Gastroesophageal sphincter (tissue), 3 donors: ENCODE results near the gene CATSPER4.

ENCODE experiments used
- CTCF ChIP-seq, 4 experiments: fragments of 200-600 bp in 2 of 4; fragments of 450-650 bp in 2 of 4; sonication (generic) in 1 of 4; IDR thresholded peaks; one replicate each; pipeline ENCODE4 v1.5.1; 2017 to 2019; ENCODE audit warnings: antibody characterized with exemption in 4 of 4, mild to moderate bottlenecking in 2 of 4, moderate library complexity in 2 of 4
- POLR2A ChIP-seq, 2 donors: fragments of 450-650 bp; IDR thresholded peaks; one replicate each; pipeline ENCODE4 v1.6.1; 2017; ENCODE audit warnings: antibody characterized with exemption in 2 of 2, mild to moderate bottlenecking in 2 of 2, moderate library complexity in 1 of 2

GRCh38 chr1:26239936-26240335 lies 49.5 kb downstream of the CATSPER4 start:
- TF ChIP-seq POLR2A (IDR thresholded peaks at IDR 0.05) (no peak), CTCF (IDR thresholded peaks at IDR 0.05) (no peak)
